Measurements from ENCODE around the gene OCEL1.
"Not testable (repeated sequence)": the region's sequence is repeated elsewhere in the genome, so short reads cannot be mapped to it uniquely, and the experiment has no call there.

OCEL1 gene

GRCh38 chr19:17266589-17266974, 40.6 kb downstream of the OCEL1 start:
- no peak for FAIRE-seq

GRCh38 chr19:17266975-17267788, 41.2 kb downstream of the OCEL1 start, which contains the start of gene BABAM1:
BABAM1 (plus strand) TSS chr19:17267443; CDS start chr19:17268807, 1,364 bp downstream.
- peak; percentile 100 for FAIRE-seq

- FAIRE-seq: no peak
These were observed 42.7 kb downstream of the OCEL1 start for GRCh38 chr19:17268754-17269153.

- FAIRE-seq: not testable (repeated sequence)
These were observed 48.9 kb downstream of the OCEL1 start for GRCh38 chr19:17274892-17275291.

- FAIRE-seq: no peak
These were observed 49.6 kb downstream of the OCEL1 start for GRCh38 chr19:17275441-17276175.

Measured in endometrium (tissue), 2 donors.